ENCODE results near the gene SV2C. TPM values are rescaled to one million over a fixed set of nuclear protein-coding genes. Genes with fewer than 3 reads are reported as not detected.

Gene SV2C
- total RNA-seq, 1 experiment from 2014 or later = not detected

- no peak for DNase-seq (ENCODE audit: low spot score)
Observed at GRCh38 chr5:76380346-76381066, 297.3 kb downstream of the SV2C start.

- no peak for DNase-seq (ENCODE audit: low spot score)
Observed at GRCh38 chr5:76383126-76383832, 300.1 kb downstream of the SV2C start.

DNA sequence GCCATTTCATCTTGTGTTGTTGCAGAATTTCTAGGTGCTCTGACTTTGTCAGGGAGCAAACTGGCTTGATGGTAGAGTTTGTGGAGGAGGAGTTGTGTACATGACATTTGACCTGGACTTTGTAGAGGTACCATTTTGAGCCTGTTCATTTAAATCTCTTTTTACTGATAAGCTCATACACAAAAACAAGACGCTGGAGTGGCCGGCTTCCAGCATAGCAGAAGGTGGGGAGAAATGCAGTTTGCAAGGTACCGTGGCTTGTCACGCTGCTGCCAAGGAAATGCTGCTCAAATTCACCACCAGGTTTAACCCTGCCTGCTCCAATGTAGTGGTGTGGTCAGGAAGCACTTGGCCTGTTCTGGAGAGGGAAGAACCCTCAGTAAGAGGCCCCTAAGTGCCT lies 301.0 kb downstream of the SV2C start:
- DNase-seq (ENCODE audit: low spot score) = no peak

DNA sequence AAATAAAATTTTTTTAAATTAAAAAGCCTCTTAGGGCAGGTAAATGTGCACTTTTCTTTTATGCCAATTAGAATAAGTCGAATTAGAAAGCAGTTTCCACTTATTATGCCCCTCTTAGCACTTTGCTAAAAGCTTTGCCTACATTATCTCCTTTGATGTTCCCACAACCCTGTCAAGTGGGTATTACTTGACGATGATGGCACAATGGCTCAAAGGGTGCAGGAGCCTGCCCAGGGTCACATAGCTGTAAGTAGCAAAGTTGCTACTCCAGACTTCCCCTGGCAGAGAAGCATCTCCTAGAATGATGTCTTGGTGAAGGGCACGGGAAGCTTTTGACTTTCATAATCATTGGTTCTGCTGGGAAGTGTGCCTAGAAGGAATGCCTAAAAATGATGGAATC lies 301.5 kb downstream of the SV2C start:
- DNase-seq (ENCODE audit: low spot score) = no peak

- DNase-seq (ENCODE audit: low spot score) = no peak
Observed at GRCh38 chr5:76385540-76385939, 302.4 kb downstream of the SV2C start.

DNA sequence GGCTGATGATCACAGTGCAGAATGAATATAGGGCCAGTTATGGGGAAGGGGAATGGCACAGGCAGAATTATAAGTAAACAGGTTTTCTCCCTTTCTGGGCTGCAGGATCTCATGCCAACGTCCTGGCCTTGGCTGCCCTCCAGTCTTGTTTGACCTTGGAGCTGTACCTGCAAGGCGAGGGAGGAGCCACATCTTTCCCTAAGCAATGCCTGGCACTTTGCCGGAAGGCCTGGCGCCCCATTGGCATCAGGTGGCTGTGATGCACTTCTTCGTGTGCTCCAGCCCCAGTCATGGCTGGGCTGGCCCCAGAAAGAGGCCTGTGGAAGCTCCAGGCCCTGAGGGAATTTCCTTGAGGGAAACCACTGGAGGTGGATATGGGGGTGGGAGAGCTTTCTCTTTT lies 303.2 kb downstream of the SV2C start:
- no peak for DNase-seq (ENCODE audit: low spot score)

- DNase-seq (ENCODE audit: low spot score) = no peak
Observed at GRCh38 chr5:76388236-76388635, 305.1 kb downstream of the SV2C start.

DNA sequence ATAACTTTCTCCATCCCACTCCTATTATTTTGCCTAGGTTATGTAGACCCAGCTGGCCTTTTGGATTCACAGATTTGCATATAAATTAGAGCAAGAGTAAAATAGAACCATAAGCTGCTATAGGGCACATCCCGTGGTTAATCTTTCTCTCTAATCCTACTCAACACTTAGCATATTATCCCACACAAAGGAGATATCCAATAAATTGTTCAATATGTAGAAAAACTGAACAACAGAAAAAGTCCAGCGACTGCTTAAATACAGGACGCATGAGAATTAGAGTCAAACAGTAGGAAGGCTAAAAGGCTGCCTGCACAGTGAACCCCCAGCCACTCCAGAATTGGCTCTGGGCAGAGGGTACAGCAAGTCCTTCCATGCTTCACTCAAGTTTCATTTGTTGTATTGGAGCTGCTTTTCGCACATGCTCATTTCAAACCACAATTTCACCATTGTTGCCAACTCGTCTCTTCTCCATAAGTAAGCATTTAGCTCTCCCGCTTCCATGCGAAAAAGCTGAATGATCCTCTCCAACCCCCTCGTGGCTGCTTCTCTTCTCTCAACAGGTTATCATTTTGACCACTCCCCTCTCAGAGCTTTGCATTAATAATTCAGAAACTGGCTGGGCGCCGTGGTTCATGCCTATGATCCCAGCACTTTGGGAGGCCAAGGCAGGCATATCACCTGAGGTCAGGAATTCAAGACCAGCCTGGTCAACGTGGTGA lies 305.8 kb downstream of the SV2C start:
- no peak for DNase-seq (ENCODE audit: low spot score)

- no peak for DNase-seq (ENCODE audit: low spot score)
Observed at GRCh38 chr5:76389513-76390154, 306.5 kb downstream of the SV2C start.

- DNase-seq (ENCODE audit: low spot score) = no peak
Observed at GRCh38 chr5:76391014-76391413, 307.8 kb downstream of the SV2C start.

DNA sequence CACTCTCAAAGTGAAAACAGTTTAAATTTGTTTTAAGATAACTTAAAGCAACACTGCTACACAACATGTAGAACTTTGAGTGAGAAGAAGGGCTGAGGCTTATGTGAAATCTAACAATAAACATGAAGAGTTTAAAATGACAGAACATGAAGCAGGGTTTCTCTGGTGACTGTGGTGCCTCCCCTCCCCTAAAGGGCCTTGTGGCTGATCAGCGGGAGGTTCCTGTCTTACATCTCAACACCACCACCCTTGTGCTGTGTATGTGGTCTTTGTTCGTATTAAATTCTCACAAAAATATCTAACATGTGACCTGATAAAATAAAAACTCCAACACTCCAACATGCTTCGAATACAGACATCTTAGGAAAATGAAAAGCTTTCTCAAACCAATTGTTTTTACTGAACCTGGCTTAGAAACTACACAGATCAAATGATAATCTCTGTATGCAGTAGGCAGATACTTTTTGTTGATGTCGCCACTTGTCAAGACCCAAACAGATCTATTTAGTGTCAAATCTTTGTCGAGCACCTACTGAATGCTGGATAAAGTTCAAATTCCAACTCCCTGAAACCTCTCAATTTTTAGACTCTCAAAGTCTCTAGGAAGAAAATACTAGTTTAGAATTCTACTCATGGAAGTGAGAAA lies 310.0 kb downstream of the SV2C start:
- DNase-seq (ENCODE audit: low spot score) = no peak

GRCh38 chr5:76397200-76397599 lies 314.0 kb downstream of the SV2C start:
- DNase-seq (ENCODE audit: low spot score) = no peak

DNA sequence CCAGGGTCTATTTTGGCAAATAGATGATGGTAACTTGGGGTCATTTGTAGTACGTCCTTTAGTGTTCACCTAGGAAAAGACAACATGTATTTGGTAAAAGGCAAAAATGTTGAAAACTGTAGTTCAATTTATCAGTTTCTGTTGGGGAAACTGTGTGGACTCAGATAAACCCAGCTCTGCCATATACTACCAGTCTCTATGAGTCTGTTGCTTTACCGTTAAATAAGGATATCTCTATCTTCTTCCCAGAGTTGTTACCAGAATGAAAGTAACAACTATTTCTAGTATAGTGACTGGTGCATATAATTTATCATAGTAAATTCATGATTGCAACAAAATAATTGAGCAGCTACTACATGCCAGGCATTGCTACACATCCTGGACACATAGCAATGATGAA lies 316.1 kb downstream of the SV2C start:
- DNase-seq (ENCODE audit: low spot score) = no peak

GRCh38 chr5:76400466-76400865 lies 317.3 kb downstream of the SV2C start:
- DNase-seq (ENCODE audit: low spot score) = no peak

DNA sequence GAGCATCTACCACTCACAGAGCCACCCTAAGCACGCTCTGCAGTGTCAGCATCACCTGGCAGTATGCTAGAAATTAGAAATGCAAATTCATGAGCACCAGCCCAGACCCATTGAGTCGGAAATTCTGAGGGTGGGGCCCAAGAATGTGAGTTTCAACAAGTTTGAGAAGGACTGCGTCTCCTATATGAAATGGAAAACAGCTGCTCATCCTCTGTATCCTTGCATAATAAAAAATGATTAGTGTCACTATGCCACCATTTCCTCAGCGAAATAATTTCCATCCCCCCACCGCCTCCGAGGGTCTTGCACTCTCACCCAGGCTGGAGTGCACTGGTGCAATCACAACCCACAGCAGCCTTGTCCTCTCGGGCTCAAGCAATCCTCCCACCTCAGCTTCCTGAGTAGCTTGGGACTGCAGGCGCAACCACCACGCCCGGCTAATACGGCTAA lies 318.6 kb downstream of the SV2C start:
- no peak for DNase-seq (ENCODE audit: low spot score)

DNA sequence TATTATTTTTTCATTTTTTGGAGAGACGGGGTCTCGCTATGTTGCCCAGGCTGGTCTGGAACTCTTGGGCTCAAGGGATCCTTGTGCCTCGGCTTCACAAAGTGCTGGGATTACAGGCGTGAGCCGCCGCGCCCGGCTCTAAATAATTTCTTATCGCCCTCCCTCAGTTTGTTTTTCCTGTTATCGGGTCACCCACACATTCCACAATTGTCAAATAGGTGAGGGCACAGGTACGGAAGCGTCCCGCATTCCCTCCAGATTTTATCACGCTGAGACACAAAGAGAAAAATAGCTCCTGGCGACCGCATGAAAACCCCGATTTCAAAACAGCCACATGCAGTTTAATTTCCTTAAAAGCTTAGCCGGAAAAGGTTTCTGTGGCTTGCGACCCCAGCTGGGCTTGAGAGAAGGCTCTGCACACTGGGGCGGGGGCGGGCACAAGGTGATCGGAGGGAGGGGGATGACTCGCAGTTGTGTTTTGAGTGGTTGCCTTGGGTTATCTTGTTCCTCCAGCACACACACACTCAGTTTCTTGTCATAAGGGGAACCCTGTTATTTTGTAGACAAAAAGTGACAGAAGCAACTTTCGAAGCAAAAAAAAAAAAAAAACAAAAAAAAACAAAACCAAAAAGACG lies 319.2 kb downstream of the SV2C start:
- DNase-seq (ENCODE audit: low spot score) = no peak

DNA sequence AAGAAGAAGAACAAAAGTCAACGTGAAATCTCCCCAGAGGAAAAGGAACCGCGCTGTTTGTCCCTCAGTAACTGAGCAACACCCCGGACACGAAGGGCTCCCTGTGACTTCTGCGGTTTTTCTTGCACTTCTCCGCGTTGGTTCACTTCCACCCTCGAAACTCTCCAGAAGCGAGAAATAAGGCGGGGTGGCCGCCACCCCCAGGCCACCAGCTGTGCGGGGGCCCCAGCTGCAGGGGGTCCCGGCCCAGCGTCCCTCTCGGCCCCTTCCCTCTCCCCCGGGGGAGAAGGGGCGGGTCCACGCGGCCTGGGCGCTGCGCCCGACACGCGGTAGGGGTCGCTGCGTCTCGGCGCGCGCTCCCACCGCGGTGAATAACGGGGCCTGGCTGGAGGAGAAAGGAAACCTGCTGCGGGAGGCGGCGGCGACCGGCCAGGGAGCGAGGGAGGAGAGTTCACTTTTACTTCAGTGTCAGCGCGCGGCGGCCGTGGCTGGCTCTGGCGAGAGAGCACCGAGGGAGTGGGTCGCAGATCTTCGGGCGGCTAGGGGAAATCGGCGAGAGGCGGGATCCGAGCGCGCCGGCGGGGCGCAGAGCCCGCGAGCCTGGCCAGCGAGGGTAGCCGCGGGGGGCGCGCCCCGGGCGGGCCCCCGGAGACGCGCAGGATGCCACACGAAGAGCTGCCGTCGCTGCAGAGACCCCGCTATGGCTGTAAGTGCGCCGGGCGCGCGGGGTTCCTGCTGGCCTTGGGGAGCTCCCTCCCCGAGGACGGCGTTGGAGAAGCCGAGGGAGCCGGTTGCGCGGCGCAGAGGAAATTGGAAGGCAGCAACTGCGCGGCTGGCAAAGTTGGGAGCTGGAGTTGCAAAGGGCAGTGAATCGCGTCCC lies 319.9 kb downstream of the SV2C start, which contains the start of gene IQGAP2:
TSS of gene IQGAP2 (plus strand) at position 400 of the 880 bp plus-strand sequence. CDS start at position 661, 261 bp downstream.
- peak; percentile 39 for DNase-seq (ENCODE audit: low spot score)
